H1 (cell line): Measurements from ENCODE around the gene NOX5. TPM values are rescaled to one million over a fixed set of nuclear protein-coding genes. Genes with fewer than 3 reads are reported as not detected.

Experiments used
- CTCF ChIA-PET: fragments of 300-600 bp; sonication (Branson Sonifier 250); formaldehyde crosslinking; loops from one replicate; lab custom pipeline; 2021; ENCODE audit not compliant: partially characterized antibody; lab: Charles Lee
- POLR2A ChIA-PET: fragments of 300-600 bp; sonication (Branson Sonifier 250); formaldehyde crosslinking; loops from one replicate; lab custom pipeline; 2021; ENCODE audit warnings: inconsistent platforms; ENCODE audit not compliant: partially characterized antibody; lab: Charles Lee
- DNase-seq, 2 experiments: peaks; one replicate each; pipeline versions ENCODE4 v3.0.0 to v3.0.0-alpha.2; 2010 to 2022; ENCODE audit warnings: low spot score in 2 of 2, low read depth in 1 of 2, mixed read lengths in 1 of 2
- FAIRE-seq: peaks from 2 replicates; lab custom pipeline; 2011; peaks lifted over from hg19 to GRCh38; lab: Jason Lieb, UNC
- H2AFZ ChIP-seq: 2 replicates; pipeline ENCODE4 v1.8.1; 2012; ENCODE audit warnings: low read length, inconsistent platforms
- H2AK5ac ChIP-seq: 2 replicates; pipeline ENCODE4 v1.6.1; 2013; ENCODE audit warnings: low read depth, low read length
- H2BK120ac ChIP-seq: replicated peaks from 2 replicates; pipeline ENCODE3; 2013; ENCODE audit warnings: low read depth, low read length, inconsistent platforms
- H2BK12ac ChIP-seq: 2 replicates; pipeline ENCODE4 v1.6.1; 2013; ENCODE audit warnings: low read depth, low read length
- H2BK15ac ChIP-seq: 2 replicates; pipeline ENCODE4 v1.6.1; 2013; ENCODE audit warnings: low read length
- H2BK20ac ChIP-seq: 2 replicates; pipeline ENCODE4 v1.6.1; 2013; ENCODE audit warnings: low read length
- H2BK5ac ChIP-seq: 2 replicates; pipeline ENCODE4 v1.6.1; 2013; ENCODE audit warnings: low read depth, low read length
- H3K14ac ChIP-seq: 2 replicates; pipeline ENCODE4 v1.6.1; 2013; ENCODE audit warnings: inconsistent platforms; ENCODE audit not compliant: insufficient read length
- H3K18ac ChIP-seq: 2 replicates; pipeline ENCODE4 v1.6.1; 2013; ENCODE audit warnings: low read length; ENCODE audit errors: extremely low read depth
- H3K23ac ChIP-seq: 2 replicates; pipeline ENCODE4 v1.6.1; 2013; ENCODE audit warnings: inconsistent platforms; ENCODE audit not compliant: insufficient read length
- H3K23me2 ChIP-seq: 2 replicates; pipeline ENCODE4 v1.6.1; 2013; ENCODE audit warnings: low read depth, low read length
- H3K27ac ChIP-seq: 2 replicates; pipeline ENCODE4 v1.6.1; 2011; ENCODE audit warnings: low read depth, low read length, inconsistent platforms
- H3K27me3 ChIP-seq, 4 experiments: replicated peaks in 1 of 4; 1 replicate in 1 of 4; 2 replicates in 3 of 4; pipeline versions ENCODE4 v1.6.1 to v1.8.1; 2011 to 2013; ENCODE audit warnings: low read length in 3 of 4, mild to moderate bottlenecking in 3 of 4, inconsistent platforms in 2 of 4, mixed read lengths in 2 of 4, moderate library complexity in 1 of 4; ENCODE audit not compliant: control insufficient read depth in 3 of 4, insufficient read depth in 3 of 4; ENCODE audit errors: extremely low read depth in 1 of 4
- H3K36me3 ChIP-seq, 4 experiments: 2 replicates each; pipeline versions ENCODE4 v1.6.1 to v1.8.1; 2011 to 2013; ENCODE audit warnings: mild to moderate bottlenecking in 4 of 4, low read length in 3 of 4, moderate library complexity in 2 of 4, control low read depth in 1 of 4, inconsistent platforms in 1 of 4; ENCODE audit not compliant: insufficient read depth in 4 of 4, control insufficient read depth in 2 of 4
- H3K4ac ChIP-seq: replicated peaks from 2 replicates; pipeline ENCODE3; 2013; ENCODE audit warnings: low read length, low read depth, mixed read lengths, inconsistent platforms; ENCODE audit not compliant: insufficient read length
- H3K4me1 ChIP-seq, 4 experiments: replicated peaks in 1 of 4; 1 replicate in 1 of 4; 2 replicates in 3 of 4; pipeline versions ENCODE4 v1.6.1 to v1.8.1; 2011 to 2013; ENCODE audit warnings: low read length in 3 of 4, inconsistent platforms in 2 of 4, mixed read lengths in 1 of 4; ENCODE audit not compliant: insufficient read depth in 4 of 4, control insufficient read depth in 3 of 4
- H3K4me2 ChIP-seq, 2 experiments: 2 replicates each; pipeline versions ENCODE4 v1.6.1 to v1.8.1; 2011 to 2013; ENCODE audit warnings: low read depth in 2 of 2, low read length in 2 of 2, control low read depth in 1 of 2, inconsistent platforms in 1 of 2, mild to moderate bottlenecking in 1 of 2; ENCODE audit not compliant: insufficient read depth in 1 of 2
- H3K4me3 ChIP-seq, 4 experiments: fragments of 200-600, 300-600 bp in 1 of 4; sonication (generic), shearing (Covaris generic), sonication (Bioruptor Twin) in 1 of 4; 2 replicates each; pipeline versions ENCODE4 v1.5.1 to v1.8.1; 2011 to 2016; ENCODE audit warnings: low read length in 4 of 4, low read depth in 3 of 4, control low read depth in 2 of 4, inconsistent platforms in 2 of 4, mild to moderate bottlenecking in 2 of 4, mixed read lengths in 1 of 4, moderate library complexity in 1 of 4; ENCODE audit not compliant: insufficient read depth in 2 of 4; ENCODE audit errors: extremely low read depth in 1 of 4
- H3K56ac ChIP-seq: replicated peaks from 2 replicates; pipeline ENCODE3; 2013; ENCODE audit warnings: low read depth, mild to moderate bottlenecking, mixed read lengths, low read length, inconsistent platforms; ENCODE audit not compliant: insufficient read length
- H3K79me1 ChIP-seq: 2 replicates; pipeline ENCODE4 v1.6.1; 2013; ENCODE audit warnings: low read depth, low read length, control low read depth
- H3K79me2 ChIP-seq, 2 experiments: 2 replicates each; pipeline versions ENCODE4 v1.6.1 to v1.8.1; 2012 to 2013; ENCODE audit warnings: low read length in 2 of 2, mild to moderate bottlenecking in 2 of 2, inconsistent platforms in 1 of 2; ENCODE audit not compliant: insufficient read depth in 2 of 2, control insufficient read depth in 1 of 2
- H3K9ac ChIP-seq, 4 experiments: replicated peaks in 1 of 4; 1 replicate in 1 of 4; 2 replicates in 3 of 4; pipeline versions ENCODE4 v1.6.1 to v1.8.1; 2011 to 2013; ENCODE audit warnings: low read depth in 3 of 4, low read length in 3 of 4, control low read depth in 2 of 4, mild to moderate bottlenecking in 2 of 4, moderate library complexity in 2 of 4, inconsistent platforms in 1 of 4; ENCODE audit errors: extremely low read depth in 1 of 4
- H3K9me3 ChIP-seq, 2 experiments: 2 replicates each; pipeline versions ENCODE4 v1.6.1 to v1.8.1; 2012 to 2013; ENCODE audit warnings: mild to moderate bottlenecking in 2 of 2, moderate library complexity in 2 of 2, control low read depth in 1 of 2, inconsistent platforms in 1 of 2, low read depth in 1 of 2, low read length in 1 of 2, mixed read lengths in 1 of 2; ENCODE audit not compliant: insufficient read depth in 2 of 2
- H4K20me1 ChIP-seq, 2 experiments: replicated peaks in 1 of 2; 2 replicates each; pipeline versions ENCODE3 to v1.8.1; 2011 to 2013; ENCODE audit warnings: inconsistent platforms in 2 of 2, low read length in 2 of 2, mild to moderate bottlenecking in 1 of 2; ENCODE audit not compliant: insufficient read depth in 2 of 2, control insufficient read depth in 1 of 2
- H4K5ac ChIP-seq: 2 replicates; pipeline ENCODE4 v1.6.1; 2013; ENCODE audit warnings: low read length, low read depth, mixed read lengths, inconsistent platforms; ENCODE audit not compliant: insufficient read length
- H4K8ac ChIP-seq: 2 replicates; pipeline ENCODE4 v1.8.0; 2013; ENCODE audit warnings: mild to moderate bottlenecking, moderate library complexity, low read length, inconsistent platforms; ENCODE audit not compliant: insufficient read depth; ENCODE audit errors: extremely low read depth
- H4K91ac ChIP-seq: replicated peaks from 2 replicates; pipeline ENCODE3; 2013; ENCODE audit warnings: low read length, mixed read lengths, inconsistent platforms; ENCODE audit not compliant: insufficient read length
- ASH2L ChIP-seq: fragments of 200-600, 300-600 bp; sonication (generic); IDR thresholded peaks from one replicate; pipeline ENCODE4 v1.7.1; 2017; ENCODE audit warnings: low read length
- ATF2 ChIP-seq: IDR thresholded peaks from 2 replicates; pipeline ENCODE4 v1.6.1; 2012; ENCODE audit warnings: low read length, inconsistent platforms
- CBX8 ChIP-seq: fragments of 300-800, 300-1000 bp; sonication (generic); IDR thresholded peaks from 2 replicates; pipeline ENCODE4 v1.7.1; 2016; ENCODE audit warnings: low read depth, low read length, borderline replicate concordance
- GTF2F1 ChIP-seq: IDR thresholded peaks from 2 replicates; pipeline ENCODE4 v1.6.1; 2012; ENCODE audit warnings: low read depth, low read length, improper control_type of control experiment, borderline replicate concordance
- POLR2A ChIP-seq, 2 experiments: IDR thresholded peaks; 1 replicate in 1 of 2; 2 replicates in 1 of 2; pipeline ENCODE4 v1.6.1; 2011; ENCODE audit warnings: low read depth in 2 of 2, low read length in 2 of 2, mild to moderate bottlenecking in 2 of 2; ENCODE audit errors: control extremely low read depth in 1 of 2
- SIN3A ChIP-seq, 2 experiments: IDR thresholded peaks in 1 of 2; conservative IDR thresholded peaks in 1 of 2; 2 replicates each; pipeline ENCODE4 v1.6.1; 2011 to 2012; ENCODE audit warnings: low read length in 2 of 2, improper control_type of control experiment in 1 of 2, low read depth in 1 of 2, mild to moderate bottlenecking in 1 of 2
- SP1 ChIP-seq: IDR thresholded peaks from 2 replicates; pipeline ENCODE4 v1.6.1; 2011; ENCODE audit warnings: low read depth, low read length
- WGBS, 2 experiments: shearing (Covaris generic) in 1 of 2; methylation state at CpG; one replicate each; pipeline versions ENCODE4 v1.1.6 to v1.1.7; 2013 to 2015; ENCODE audit warnings: low lambda C conversion rate in 2 of 2, mixed read lengths in 2 of 2, inconsistent platforms in 1 of 2, low coverage in 1 of 2, missing lambda C conversion rate in 1 of 2; ENCODE audit not compliant: insufficient replicate concordance in 2 of 2, insufficient coverage in 1 of 2, insufficient read length in 1 of 2; ENCODE audit errors: extremely low coverage in 1 of 2, missing lambda C conversion rate in 1 of 2; 5-methylcytosine and 5-hydroxymethylcytosine counted together
- polyA plus RNA-seq, 7 experiments: library from polyadenylated mRNA; depleted of rRNA in 3 of 7; stranded (reverse) in 5 of 7; unstranded in 2 of 7; fragments of >200 nt in 5 of 7; fragments of 200-250 nt in 2 of 7; gene quantifications; 1 replicate in 5 of 7; 2 replicates in 1 of 7; 4 replicates in 1 of 7; pipeline versions ENCODE4 v1.2.1 to v1.2.3, GENCODE V29; 2011 to 2013; ENCODE audit warnings: missing spikeins in 2 of 7, mixed read lengths in 2 of 7
- total RNA-seq: library from RNA; stranded (reverse); fragmentation: NEBNext Ultra II Directional; extraction: Animal tissue kit (Norgen Biotek cat#: 25700); gene quantifications from 2 replicates; pipeline ENCODE4 v1.2.1, GENCODE V29; 2021
- TF ChIP-seq, protein P1 (sequence below): IDR thresholded peaks from 2 replicates; pipeline ENCODE4 v1.6.1; 2011; ENCODE audit warnings: low read depth, mild to moderate bottlenecking, low read length; ENCODE audit not compliant: insufficient read depth
- TF ChIP-seq, protein P2 (sequence below): IDR thresholded peaks from 2 replicates; pipeline ENCODE4 v1.6.1; 2011; ENCODE audit warnings: low read length, improper control_type of control experiment

Gene NOX5
- total and polyA plus RNA-seq, 2 of the 8 experiments (the other 6 are each of a cell fraction or from before 2014, with no cell fraction given) = under 0.01 TPM; not detected in 1

GRCh38 chr15:69025320-69025719, 10.8 kb downstream of the NOX5 start:
- no peak overlapping the region for H2BK15ac ChIP-seq
- no peak overlapping the region for H3K9ac ChIP-seq
- peaks cover 0 to 6% (median 0%) of the 10 kb centered on the region in 4 experiments; a peak in 3 of 7 replicates for H3K4me1 ChIP-seq
- no peaks in the 10 kb centered on the region for H3K9me3 ChIP-seq
- no peak overlapping the region for H2AK5ac ChIP-seq
- no peak for DNase-seq
- no peak for FAIRE-seq
- no peaks in the 10 kb centered on the region for H3K27me3 ChIP-seq
- H3K4ac ChIP-seq = peak overlapping the region; percentile 49
- H4K5ac ChIP-seq = no peak overlapping the region
- no peaks in the 10 kb centered on the region for H3K23me2 ChIP-seq
- WGBS, 2 experiments = 92% methylated on average over 5 of the region's 5 CpGs; no CpG with 5 or more reads in 1 of the 2 experiments
- H3K27ac ChIP-seq = no peak overlapping the region
- peak overlapping the region; percentile 20; the same call in 1 of the 2 replicates for H4K8ac ChIP-seq
- H3K4me3 ChIP-seq = no peak overlapping the region
- no peak overlapping the region for H2BK20ac ChIP-seq
- no peak overlapping the region for H3K14ac ChIP-seq
- no peak overlapping the region for H3K4me2 ChIP-seq
- H2BK12ac ChIP-seq = no peak overlapping the region
- no peak overlapping the region for H2AFZ ChIP-seq
- POLR2A ChIA-PET = no interaction called here
- H3K18ac ChIP-seq = no peak overlapping the region
- TF ChIP-seq SP1 (no peak), ATF2 (no peak), SIN3A (conservative IDR thresholded peaks at IDR 0.05 in 1 of 2, IDR thresholded peaks at IDR 0.05 in 1 of 2; ENCODE audit: low read depth in 1 of 2, low read length in 2 of 2) (no peak), ASH2L (no peak), CBX8 (no peak), GTF2F1 (no peak), POLR2A (IDR thresholded peaks at IDR 0.05; ENCODE audit: control extremely low read depth in 1 of 2, low read depth in 2 of 2, low read length in 2 of 2) (no peak)
- TF ChIP-seq, protein P1, sequence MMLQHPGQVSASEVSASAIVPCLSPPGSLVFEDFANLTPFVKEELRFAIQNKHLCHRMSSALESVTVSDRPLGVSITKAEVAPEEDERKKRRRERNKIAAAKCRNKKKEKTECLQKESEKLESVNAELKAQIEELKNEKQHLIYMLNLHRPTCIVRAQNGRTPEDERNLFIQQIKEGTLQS = no peak
- TF ChIP-seq, protein P2, sequence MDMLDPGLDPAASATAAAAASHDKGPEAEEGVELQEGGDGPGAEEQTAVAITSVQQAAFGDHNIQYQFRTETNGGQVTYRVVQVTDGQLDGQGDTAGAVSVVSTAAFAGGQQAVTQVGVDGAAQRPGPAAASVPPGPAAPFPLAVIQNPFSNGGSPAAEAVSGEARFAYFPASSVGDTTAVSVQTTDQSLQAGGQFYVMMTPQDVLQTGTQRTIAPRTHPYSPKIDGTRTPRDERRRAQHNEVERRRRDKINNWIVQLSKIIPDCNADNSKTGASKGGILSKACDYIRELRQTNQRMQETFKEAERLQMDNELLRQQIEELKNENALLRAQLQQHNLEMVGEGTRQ = no peak
- H3K56ac ChIP-seq = no peak overlapping the region
- H4K91ac ChIP-seq = no peak overlapping the region
- no peaks in the 10 kb centered on the region for H3K79me1 ChIP-seq
- H3K23ac ChIP-seq = no peak overlapping the region
- H3K79me2 ChIP-seq = no peaks in the 10 kb centered on the region
- no peak overlapping the region for H2BK120ac ChIP-seq
- H4K20me1 ChIP-seq = no peaks in the 10 kb centered on the region
- no peak overlapping the region for H2BK5ac ChIP-seq
- no peaks in the 10 kb centered on the region for H3K36me3 ChIP-seq
- CTCF ChIA-PET = interaction anchor here (0.7 to 2.4 kb wide), 3 partner anchors 23 to 197 kb away, joined by 3 to 7 read pairs (median 3); no protein-coding TSS in a partner anchor
